ENCODE data around the gene COX7B.
"Not testable (repeated sequence)": the region's sequence is repeated elsewhere in the genome, so short reads cannot be mapped to it uniquely, and the experiment has no call there.

Gene COX7B, protein sequence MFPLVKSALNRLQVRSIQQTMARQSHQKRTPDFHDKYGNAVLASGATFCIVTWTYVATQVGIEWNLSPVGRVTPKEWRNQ

DNA sequence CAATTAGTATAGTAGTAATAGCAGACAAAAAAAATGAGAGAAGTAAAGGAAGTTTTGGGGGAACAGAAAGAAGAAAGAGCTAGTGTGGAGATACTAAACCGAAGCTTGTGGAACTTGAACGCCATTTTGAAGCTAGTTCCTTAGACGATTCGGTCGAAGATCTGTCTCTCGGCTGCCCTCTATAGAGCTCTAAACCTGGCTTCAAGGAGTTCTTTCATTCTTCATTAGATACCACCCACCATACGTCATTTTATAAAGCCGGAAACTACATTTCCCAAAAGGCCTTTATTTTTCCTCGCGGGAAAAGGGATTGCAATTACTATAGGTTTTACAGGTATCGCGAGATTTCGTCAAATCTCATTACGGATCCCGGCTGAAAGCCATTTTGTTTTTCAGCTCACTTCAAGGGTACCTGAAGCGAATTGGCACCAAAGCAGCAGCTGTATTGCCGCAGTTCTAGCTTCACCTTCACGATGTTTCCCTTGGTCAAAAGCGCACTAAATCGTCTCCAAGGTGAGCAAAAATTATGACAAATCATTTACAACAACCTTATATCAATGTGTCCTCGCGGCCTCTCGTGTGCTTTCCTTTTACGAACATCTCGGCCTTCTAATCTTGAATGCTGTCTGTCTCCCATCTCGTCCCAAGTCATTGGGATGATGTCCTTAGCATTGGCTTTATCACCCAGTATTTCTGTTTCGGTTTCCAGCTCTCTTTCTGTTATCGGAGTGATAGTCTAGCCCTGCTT, at the start of gene COX7B:
Gene COX7B, plus strand, starts transcription at position 388 of the 748 bp plus-strand sequence. Its CDS starts 86 bp downstream, at position 474.
- DNase-seq (ENCODE audit: low read depth in 2 of 2), result peak in 1 of 2 donors; percentile 60

DNA sequence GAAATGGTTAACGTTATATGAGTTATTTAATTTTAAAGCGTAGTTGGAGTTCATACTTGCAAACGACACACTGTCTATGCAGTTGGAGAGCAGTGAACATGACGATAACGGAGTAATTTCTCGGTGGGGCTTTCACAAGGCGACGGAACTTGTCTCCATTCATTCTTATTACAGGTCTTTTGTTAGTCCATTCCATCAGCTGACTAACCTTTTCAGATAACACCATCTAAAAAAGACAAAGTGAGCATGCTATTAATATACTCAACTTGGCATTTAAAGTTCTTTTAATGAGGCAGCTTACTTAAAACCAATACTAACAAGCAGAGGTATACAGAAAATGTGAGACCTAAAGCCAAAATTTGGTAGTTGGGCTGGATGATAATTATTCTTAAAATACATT, 23.9 kb upstream of the COX7B start:
- no peak for DNase-seq (ENCODE audit: low read depth in 2 of 2)

DNA sequence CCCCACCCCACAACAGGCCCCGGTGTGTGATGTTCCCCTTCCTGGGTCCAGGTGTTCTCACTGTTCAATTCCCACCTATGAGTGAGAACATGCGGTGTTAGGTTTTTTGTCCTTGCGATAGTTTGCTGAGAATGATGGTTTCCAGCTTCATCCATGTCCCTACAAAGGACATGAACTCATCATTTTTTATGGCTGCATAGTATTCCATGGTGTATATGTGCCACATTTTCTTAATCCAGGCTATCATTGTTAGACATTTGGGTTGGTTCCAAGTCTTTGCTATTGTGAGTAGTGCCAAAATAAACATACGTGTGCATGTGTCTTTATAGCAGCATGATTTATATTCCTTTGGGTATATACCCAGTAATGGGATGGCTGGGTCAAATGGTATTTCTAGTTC, 17.9 kb upstream of the COX7B start:
- not testable (repeated sequence) for DNase-seq (ENCODE audit: low read depth in 2 of 2)

DNA sequence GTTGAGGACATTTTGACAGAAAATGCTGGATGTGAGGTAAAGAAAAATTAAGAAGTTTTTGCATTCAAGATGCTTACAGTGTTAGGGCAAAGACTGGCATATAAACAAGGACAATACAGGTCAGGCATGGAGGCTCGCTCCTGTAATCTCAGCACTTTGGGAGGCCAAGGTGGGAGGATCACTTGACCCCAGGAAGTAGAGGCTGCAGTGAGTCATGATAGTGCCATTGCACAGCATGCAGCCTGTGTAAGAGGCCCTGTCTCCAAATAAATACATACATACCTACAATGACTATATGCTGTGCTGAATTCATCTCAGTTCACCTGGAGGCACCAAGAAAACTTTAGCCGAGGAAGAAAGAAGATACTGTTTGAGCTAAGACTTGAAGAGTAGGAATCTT, 6.4 kb upstream of the COX7B start:
- no peak for DNase-seq (ENCODE audit: low read depth in 2 of 2)

DNA sequence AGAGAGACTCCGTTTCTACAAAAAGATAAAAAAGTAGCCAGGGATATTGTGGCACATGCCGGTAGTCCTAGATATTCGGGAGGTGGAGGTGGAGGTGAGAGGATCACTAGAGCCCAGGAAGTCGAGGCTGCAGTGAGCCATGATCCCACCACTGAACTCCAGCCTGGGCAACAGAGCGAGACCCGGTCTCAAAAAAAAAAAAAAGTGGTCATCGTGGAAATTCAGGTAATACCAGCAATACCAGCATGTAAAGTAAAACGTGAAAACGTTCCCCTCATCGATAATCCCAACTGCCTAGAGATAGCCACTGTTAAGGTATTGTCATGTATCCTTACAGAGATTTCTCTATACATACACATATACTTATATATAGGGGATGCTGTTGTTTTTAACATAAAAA, 5.6 kb upstream of the COX7B start:
- no peak for DNase-seq (ENCODE audit: low read depth in 2 of 2)

DNA sequence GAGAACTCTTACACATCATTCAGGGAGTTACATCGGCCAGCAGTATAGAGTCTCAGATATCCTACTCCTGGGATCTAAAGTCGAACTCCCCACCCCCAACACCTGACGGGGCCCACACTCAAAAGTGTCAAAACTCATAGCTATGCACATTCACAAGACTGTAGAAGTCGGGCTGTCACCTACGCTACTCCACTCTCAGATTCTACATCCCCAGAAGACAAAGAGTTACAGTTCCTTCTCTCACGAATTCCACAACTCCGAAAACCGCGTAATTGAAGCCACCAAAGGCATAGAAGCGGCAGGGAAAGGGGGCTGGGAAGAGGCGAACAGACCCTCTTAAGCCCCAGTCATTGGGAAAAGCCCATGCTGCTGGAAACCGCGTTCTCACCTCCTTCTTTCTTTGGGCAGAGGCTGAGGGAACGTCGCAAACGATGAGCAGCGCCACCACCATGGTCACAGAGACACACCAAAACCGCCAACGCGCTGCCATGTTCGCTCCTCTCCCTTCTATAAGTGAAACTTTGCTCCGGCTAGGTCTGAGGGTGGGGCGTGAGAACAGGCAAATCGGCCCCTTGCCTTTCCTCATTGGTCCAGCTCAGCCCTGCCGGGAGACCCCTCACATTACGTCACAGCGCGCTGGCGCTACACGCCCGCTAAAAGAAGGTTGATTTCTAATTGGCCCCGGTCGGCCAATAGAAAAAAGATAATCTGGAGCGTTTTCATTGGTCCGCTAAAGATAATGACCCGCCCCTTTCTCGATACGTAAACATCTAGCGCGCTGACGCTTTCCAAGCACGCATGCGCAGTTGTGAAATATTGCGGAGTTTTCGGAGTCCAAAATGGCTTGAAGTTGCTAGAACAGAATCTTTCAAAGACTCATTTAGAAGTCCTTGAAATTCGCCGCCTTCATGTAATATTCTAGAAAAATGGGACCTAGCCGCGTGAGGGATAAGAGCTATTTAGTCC, 4.1 kb upstream of the COX7B start, which contains the start of gene MAGT1:
Gene MAGT1, minus strand, starts transcription at position 515 of the 966 bp plus-strand sequence. Its CDS starts 25 bp downstream, at position 490.
- peak; percentile 68 to 73 for DNase-seq (ENCODE audit: low read depth in 2 of 2)

DNA sequence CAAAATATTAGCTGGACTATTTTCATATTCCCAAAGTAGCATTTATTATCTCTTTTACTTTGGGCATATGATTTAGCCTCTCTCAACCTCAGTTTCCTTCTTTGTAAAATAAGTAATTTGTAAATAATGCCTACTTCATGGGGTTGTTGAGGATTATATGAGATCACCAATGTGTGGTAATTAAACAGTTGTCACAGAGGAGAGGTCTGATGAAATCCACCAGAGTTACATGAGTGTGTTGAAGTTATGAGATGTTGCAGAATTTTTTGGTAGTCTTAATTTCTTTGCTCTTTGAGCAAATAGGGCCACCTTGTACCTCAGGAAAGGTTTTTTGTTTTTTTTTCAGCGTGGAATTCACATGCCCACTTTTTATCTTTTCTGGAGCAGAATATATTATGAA, 1.4 kb downstream of the COX7B start:
- no peak for DNase-seq (ENCODE audit: low read depth in 2 of 2)

DNA sequence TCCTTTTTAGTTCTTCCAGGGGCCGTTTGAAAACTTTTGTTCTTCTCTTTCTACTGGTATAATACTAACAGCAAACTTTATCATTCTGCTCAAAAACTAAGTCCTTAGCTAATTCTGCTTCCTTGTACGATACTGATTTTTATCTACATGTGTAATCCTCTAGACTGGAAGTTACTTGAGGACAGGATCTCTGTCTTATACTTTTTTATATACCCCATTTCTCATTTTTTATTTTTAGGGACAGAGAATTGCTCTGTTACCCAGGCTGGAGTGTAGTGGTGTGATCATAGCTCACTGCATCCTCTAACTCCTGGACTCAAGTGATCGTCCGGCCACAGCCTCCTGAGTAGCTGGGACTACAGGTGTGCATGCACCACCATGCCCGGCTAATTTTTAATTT, 2.2 kb downstream of the COX7B start:
- no peak for DNase-seq (ENCODE audit: low read depth in 2 of 2)

DNA sequence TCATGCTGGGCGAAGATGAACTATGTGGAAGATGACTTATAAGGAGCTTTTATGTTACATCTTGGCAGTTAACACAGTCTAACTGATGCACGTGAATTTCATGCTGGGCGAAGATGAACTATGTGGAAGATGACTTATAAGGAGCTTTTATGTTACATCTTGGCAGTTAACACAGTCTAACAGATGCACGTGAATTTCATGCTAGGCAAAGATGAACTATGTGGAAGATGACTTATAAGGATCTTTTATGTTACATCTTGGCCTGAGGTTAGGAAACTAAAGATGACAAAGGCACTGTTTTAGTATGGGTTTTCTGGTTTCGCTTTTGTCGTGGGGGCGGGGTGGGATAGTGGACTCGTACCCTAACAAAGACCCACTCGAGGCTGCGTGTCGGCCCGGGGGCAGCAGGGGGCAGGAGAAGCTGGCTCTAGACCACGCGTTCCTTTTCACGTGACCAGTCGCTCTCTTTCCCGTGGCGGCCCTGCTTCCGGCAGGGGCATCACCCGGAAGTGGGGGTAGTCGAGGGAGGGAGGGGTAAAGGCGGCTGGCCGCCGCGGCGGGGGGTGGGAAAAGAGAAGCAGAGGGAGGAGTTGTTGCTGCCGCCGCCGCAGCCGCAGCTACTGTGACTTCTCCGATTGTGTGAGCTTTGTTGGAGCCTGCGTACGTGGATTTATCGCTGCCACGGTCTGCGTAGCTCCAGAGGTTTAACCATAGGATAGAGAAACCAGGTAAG, 11.0 kb downstream of the COX7B start, which contains the start of gene ATP7A:
Gene ATP7A, plus strand, starts transcription at position 586 of the 733 bp plus-strand sequence. CDS start 60,949 bp downstream, outside the sequence.
- DNase-seq (ENCODE audit: low read depth in 2 of 2), result peak; percentile 72 to 81

DNA sequence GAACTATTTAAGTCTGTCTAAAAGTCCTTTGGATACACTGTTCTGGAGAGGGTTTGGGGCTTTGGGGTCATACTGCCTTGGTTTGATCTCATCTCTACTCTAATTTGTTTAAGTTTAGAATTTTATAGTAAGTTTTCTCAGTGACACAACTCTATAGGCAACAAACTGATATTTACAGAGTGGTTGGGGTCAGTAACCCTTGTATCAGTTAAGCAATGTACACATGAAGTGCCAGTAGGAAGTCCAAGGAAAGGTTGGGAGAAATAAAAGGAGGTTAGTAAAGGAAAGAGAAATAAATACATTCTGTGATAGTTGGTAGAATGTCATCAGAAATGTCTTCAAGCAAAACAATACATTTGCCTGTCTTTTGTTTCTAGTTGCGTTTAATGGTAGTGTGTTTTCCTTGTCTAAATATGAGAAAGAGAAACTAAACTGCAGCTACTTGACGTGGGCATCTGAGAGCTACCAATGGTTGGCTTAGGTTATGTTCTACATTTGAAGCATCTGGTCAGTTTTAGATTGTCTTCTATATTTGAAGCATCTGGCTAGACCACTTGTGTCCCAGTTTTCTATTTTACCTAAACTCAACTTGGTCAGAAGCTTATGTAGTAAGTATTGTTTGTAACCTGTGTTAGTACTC, 18.1 kb downstream of the COX7B start:
- DNase-seq (ENCODE audit: low read depth in 2 of 2), result no peak

DNA sequence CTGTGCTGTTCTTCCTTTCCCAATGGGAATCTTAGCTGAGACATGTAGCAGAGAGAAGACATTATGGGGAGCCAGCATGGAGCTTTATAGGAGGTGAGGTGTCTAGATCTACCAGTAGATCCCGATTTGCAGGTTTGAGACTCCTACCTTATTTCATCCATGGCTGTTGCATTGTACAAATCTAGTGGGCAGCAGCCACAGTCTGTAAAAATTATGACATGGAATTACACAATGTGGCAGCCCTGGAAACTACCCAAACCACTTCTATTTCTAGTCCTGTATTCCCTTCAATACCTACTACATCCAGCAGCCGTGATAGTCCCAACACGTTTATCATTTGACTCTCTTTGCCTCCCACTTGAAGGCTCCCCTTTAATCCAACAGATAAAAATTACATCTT, 19.3 kb downstream of the COX7B start:
- no peak for DNase-seq (ENCODE audit: low read depth in 2 of 2)

DNA sequence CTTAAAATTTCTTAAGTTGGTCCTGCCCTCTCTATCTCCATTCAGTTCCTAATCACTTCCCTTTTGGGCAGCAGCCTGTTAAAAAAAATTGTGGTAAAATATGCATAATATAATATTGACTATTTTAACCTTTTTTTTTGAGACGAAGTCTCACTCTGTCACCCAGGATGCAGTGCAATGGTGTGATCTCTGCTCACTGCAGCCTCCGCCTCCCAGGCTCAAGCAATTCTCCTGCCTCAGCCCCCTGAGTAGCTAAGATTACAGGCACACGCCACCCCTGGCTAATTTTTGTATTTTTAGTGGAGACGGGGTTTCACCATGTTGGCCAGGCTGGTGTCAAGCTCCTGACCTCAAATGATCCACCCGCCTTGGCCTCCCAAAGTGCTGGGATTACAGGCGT, 20.1 kb downstream of the COX7B start:
- DNase-seq (ENCODE audit: low read depth in 2 of 2), result not testable (repeated sequence)

DNA sequence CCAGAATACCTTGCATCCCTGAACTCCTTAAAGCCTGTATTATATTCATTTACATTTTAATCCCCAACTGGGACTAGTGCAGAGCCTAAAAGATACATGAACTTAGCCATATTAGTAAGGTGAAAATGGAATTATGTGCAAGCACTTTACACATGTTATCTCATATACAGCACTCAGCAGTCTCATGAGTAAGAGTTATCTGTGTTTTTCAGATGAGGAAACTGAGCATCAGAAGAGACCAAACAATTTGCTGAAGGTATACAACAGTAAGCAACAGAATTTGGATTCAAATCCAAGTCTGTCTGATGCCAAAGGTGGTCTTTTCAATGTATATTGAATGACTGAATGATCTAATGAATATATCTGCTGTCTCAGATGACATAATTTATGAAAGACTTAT, 23.5 kb downstream of the COX7B start:
- DNase-seq (ENCODE audit: low read depth in 2 of 2), result no peak

DNA sequence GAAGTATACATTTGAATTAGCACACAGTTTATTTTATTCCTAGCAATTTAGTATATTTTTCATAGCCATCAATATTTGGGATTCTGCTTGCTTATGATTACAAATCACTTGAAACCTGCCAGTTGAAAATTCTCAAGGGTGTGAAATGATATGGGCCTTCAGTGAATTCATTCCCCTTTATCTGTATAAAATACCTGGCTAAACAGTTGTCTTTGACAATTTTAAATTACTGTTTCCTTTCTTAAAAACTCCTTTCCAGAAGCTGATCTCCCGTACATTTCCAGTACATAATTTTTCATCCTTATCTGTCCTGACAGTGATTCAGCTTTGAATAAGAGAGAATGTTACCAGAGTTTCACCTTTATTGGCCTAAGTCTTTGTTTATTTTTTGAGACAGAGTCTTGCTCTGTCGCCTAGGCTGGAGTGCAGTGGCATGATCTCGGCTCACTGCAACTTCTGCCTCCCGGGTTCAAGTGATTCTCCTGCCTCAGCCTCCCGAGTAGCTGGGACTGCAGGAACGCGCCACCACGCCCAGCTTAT, 25.1 kb downstream of the COX7B start:
- no peak for DNase-seq (ENCODE audit: low read depth in 2 of 2)

DNA sequence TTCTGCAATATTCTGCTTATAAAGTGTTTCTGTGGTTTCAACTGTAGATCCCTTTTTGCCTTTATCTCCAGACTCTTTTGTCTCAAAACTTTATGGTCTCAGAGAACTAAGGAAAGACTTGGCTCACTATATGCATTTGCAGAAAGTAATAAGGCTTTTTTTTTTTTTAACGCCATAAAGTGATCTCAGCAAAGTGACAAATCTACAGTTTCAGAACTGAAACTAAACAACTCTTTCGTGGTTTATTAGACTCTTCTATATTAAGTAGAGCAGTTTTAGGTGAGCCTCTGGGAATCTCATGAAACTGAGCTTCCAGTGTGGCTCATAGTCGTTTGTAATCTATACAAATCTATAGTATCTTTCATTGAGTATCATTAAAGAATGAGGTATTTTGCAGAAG, 26.5 kb downstream of the COX7B start:
- no peak for DNase-seq (ENCODE audit: low read depth in 2 of 2)

DNA sequence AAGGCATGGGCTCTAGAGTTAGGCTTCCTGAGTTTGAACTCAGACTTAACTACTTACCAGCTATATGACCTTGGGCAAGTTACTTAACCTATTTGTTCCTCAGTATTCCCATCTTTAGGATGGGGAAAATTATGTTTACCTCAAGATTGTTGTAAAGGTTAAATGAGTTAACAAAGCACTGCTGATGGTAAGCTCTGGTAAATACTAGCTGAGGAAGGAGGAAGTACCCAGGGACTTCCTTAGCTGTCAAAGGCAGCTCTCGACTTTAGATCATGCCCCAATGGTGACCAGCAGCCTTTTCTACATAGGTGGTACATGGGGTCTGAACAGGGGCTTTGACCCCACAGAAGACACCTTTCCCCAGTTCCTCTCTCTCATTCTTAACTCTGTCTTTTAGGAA, 31.3 kb downstream of the COX7B start:
- DNase-seq (ENCODE audit: low read depth in 2 of 2), result no peak

DNA sequence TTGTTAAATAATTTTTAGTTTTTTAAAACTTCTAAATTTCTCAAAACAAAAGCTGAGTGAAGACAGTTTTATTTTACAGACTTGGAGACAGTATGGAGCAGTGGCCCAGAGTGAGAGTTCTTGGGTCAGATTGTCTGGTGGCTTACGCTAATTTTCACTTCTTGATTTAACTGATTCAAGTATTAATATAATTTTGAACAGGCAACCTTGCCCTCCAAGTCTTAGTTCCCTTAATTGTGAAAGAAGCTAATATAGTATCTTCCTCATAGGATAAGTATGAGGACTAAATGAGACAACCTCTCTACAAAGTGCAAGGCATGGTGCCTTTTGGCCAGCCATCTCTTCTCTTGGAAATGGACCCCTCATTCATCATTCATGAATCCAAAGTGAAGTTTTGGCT, 36.6 kb downstream of the COX7B start:
- DNase-seq (ENCODE audit: low read depth in 2 of 2), result no peak

DNA sequence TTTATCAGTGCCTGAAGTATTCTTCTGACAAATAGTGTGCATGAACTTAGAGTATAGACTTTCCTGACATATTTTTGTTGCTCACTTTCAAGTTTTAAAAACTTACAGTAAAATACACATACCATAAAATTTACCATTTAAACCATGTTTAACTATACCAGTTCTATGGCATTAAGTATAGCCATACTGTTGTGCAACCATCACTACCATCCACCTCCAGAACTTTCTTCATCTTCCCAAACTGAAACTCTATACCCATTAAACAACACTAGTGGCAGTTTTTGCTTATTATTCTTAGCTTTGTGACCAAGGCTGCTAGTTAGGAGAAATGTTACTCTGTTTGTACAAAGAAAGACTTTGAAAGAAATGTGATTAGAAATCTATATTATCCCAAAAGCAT, 37.0 kb downstream of the COX7B start:
- DNase-seq (ENCODE audit: low read depth in 2 of 2), result no peak

DNA sequence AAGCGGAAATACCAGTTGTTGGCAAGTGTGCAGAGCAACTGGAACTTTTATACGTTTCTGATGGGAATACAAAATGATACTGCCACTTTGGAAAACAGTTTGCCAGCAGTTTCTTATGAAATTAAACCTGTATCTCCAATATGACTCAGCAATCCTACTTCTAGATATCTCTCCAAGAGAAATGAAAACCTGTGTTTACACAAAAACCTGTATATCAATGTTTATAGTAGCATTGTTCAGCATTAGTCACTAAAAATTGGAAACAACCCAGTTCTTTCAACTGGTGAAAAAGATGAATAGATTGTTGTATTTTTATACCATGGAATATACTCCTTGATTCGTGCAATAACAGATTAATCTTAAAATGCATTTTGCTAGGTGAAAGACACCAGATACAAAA, 38.0 kb downstream of the COX7B start:
- no peak for DNase-seq (ENCODE audit: low read depth in 2 of 2)

DNA sequence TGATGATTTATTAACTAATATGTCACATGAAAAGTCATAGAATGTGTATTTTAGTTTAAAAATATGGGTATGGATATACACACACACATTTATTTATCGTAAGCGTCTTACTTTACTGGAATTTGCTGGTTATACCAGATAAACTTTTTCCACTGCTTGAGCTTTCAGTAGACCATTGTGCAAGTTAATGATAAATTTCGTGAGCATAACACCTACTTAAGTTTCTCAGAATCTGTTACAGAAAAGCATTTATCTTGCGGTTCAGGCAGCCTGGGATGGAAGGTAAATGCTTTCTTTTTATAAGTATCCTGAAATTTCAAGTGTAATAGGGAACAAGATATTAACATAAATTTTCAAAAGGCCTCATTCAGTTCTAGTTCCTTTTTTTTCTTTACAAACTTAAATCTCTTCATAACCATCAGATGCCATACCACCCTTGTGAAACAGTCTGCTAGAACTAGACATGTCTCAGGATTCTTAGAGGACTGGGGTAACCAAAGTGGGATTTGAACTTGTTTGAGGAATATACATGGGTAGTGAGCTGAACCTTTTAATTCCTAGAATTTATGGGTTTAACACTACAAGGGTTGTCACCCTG, 38.9 kb downstream of the COX7B start:
- DNase-seq (ENCODE audit: low read depth in 2 of 2), result no peak
